Breast epithelium (tissue), 4 donors: ENCODE data around the gene MRPS27. TPM values are rescaled to one million over a fixed set of nuclear protein-coding genes. Genes with fewer than 3 reads are reported as not detected.

Experiments
- DNase-seq, 2 donors: peaks; one replicate each; pipeline ENCODE4 v3.0.0-alpha.2; 2019; ENCODE audit warnings: low spot score in 2 of 2
- H3K27ac ChIP-seq, 2 donors: fragments of 200-600 bp; sonication (generic) in 1 of 2; one replicate each; pipeline ENCODE4 v1.5.1; 2016 to 2019; ENCODE audit warnings: mild to moderate bottlenecking in 1 of 2
- H3K27me3 ChIP-seq, 2 donors: fragments of 200-600 bp; sonication (generic) in 1 of 2; one replicate each; pipeline versions ENCODE4 v1.5.1 to v1.6.0; 2017 to 2019; ENCODE audit warnings: control low read depth in 1 of 2, mild to moderate bottlenecking in 1 of 2
- H3K36me3 ChIP-seq: fragments of 200-600 bp; one replicate; pipeline ENCODE4 v1.5.1; 2019
- H3K4me1 ChIP-seq, 2 donors: fragments of 200-600 bp; sonication (generic); one replicate each; pipeline ENCODE4 v1.5.1; 2016 to 2019; ENCODE audit warnings: control low read depth in 1 of 2
- H3K4me3 ChIP-seq, 3 donors: fragments of 200-600 bp; sonication (generic); 1 replicate in 2 of 3; 2 replicates in 1 of 3; pipeline ENCODE4 v1.5.1; 2016 to 2019; ENCODE audit warnings: mild to moderate bottlenecking in 3 of 3, moderate library complexity in 2 of 3
- H3K9me3 ChIP-seq, 2 donors: fragments of 200-600 bp; sonication (generic) in 1 of 2; one replicate each; pipeline ENCODE4 v1.5.1; 2016 to 2019; ENCODE audit warnings: control low read depth in 1 of 2
- POLR2A ChIP-seq: fragments of 450-650 bp; IDR thresholded peaks from one replicate; pipeline ENCODE4 v1.6.1; 2016; ENCODE audit warnings: antibody characterized with exemption, mild to moderate bottlenecking, moderate library complexity
- POLR2AphosphoS5 ChIP-seq, 3 donors: sonication (generic); formaldehyde crosslinking; IDR thresholded peaks; one replicate each; pipeline ENCODE4 v1.6.1; 2017; ENCODE audit warnings: antibody characterized with exemption in 3 of 3
- intact Hi-C: fragments of 100-400 bp; cut with DNase I; formaldehyde crosslinking; loops from one replicate; pipeline ENCODE4 v1.15.1; 2023; ENCODE audit warnings: low total_unique reads
- total RNA-seq, 3 donors: library from RNA; depleted of rRNA; stranded (reverse); fragments of >200 nt; gene quantifications; one replicate each; pipeline ENCODE4 v1.1.0, GENCODE V29; 2016
- TF ChIP-seq, protein P1 (sequence below), 3 donors: fragments of 450-650 bp; IDR thresholded peaks; one replicate each; pipeline ENCODE4 v1.5.1; 2016 to 2017; ENCODE audit warnings: antibody characterized with exemption in 3 of 3, mild to moderate bottlenecking in 3 of 3, moderate library complexity in 3 of 3

MRPS27 gene
- total RNA-seq, 3 donors from 2014 or later: 47.8 to 71.3 (median 51.8) TPM

DNA sequence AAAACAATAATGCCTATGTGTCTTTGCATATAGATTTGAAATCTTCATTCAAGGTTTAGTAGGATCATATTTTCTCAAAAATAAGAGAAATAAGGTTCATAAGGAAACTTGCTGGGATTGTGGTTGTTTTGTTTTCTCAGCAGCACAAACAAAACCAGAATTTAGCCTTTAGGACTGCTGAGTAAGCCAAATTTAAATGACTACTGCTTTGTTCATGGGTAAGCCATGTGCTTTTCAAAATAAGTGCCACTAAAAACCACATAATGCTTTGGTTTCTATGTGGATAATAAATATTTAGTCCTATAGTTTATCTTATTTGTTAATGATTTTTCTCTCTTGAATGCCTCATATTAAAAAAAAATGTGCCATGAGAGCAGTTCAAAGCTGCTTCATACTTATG lies 38.9 kb upstream of the MRPS27 start:
- no peak overlapping the region for H3K27ac ChIP-seq
- H3K4me3 ChIP-seq: no peak overlapping the region
- H3K4me1 ChIP-seq: no peaks in the 10 kb centered on the region
- TF ChIP-seq, protein P1, sequence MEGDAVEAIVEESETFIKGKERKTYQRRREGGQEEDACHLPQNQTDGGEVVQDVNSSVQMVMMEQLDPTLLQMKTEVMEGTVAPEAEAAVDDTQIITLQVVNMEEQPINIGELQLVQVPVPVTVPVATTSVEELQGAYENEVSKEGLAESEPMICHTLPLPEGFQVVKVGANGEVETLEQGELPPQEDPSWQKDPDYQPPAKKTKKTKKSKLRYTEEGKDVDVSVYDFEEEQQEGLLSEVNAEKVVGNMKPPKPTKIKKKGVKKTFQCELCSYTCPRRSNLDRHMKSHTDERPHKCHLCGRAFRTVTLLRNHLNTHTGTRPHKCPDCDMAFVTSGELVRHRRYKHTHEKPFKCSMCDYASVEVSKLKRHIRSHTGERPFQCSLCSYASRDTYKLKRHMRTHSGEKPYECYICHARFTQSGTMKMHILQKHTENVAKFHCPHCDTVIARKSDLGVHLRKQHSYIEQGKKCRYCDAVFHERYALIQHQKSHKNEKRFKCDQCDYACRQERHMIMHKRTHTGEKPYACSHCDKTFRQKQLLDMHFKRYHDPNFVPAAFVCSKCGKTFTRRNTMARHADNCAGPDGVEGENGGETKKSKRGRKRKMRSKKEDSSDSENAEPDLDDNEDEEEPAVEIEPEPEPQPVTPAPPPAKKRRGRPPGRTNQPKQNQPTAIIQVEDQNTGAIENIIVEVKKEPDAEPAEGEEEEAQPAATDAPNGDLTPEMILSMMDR (IDR thresholded peaks at IDR 0.05): no peak
- TF ChIP-seq POLR2A (no peak), POLR2AphosphoS5 (IDR thresholded peaks at IDR 0.05) (no peak)
- H3K27me3 ChIP-seq: no peaks in the 10 kb centered on the region
- intact Hi-C loops: no loop called here
- no peaks in the 10 kb centered on the region for H3K36me3 ChIP-seq
- no peaks in the 10 kb centered on the region for H3K9me3 ChIP-seq
- DNase-seq: no peak

DNA sequence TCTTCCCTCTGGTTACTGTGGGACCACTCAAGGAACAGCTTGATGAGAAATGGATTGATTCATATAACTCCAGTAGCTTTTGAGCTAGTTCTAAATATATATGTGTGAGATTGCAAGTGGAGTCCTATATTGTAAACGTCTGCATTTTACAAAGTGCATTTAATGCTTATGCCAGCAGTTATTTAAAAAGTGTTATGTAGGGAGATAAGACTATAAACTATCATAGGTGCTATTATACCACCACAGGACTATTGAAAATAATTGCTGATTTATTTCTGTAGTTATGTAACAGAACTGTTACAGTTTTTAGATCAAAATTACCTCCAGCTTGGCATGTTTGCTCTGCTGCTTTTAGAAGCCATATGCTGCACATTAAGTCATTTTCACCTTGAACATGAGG lies 36.3 kb upstream of the MRPS27 start:
- no peaks in the 10 kb centered on the region for H3K27me3 ChIP-seq
- intact Hi-C loops: no loop called here
- no peak for DNase-seq
- H3K9me3 ChIP-seq: no peaks in the 10 kb centered on the region
- TF ChIP-seq POLR2A (no peak), POLR2AphosphoS5 (IDR thresholded peaks at IDR 0.05) (no peak)
- TF ChIP-seq, protein P1 (IDR thresholded peaks at IDR 0.05): no peak
- H3K36me3 ChIP-seq: no peaks in the 10 kb centered on the region
- H3K4me3 ChIP-seq: no peak overlapping the region
- H3K4me1 ChIP-seq: no peaks in the 10 kb centered on the region
- no peak overlapping the region for H3K27ac ChIP-seq

- DNase-seq: no peak
- H3K36me3 ChIP-seq: no peaks in the 10 kb centered on the region
- intact Hi-C loops: no loop called here
- TF ChIP-seq POLR2A: no peak
- TF ChIP-seq, protein P1 (IDR thresholded peaks at IDR 0.05): no peak
- TF ChIP-seq POLR2AphosphoS5 (IDR thresholded peaks at IDR 0.05): no peak
- H3K4me3 ChIP-seq: no peak overlapping the region
- no peaks in the 10 kb centered on the region for H3K9me3 ChIP-seq
- no peaks in the 10 kb centered on the region for H3K27me3 ChIP-seq
- H3K27ac ChIP-seq: no peak overlapping the region
- no peaks in the 10 kb centered on the region for H3K4me1 ChIP-seq
Measured at GRCh38 chr5:72355706-72356299, 35.8 kb upstream of the MRPS27 start.

GRCh38 chr5:72353046-72353445 lies 33.0 kb upstream of the MRPS27 start:
- no peak overlapping the region for H3K27ac ChIP-seq
- no peak overlapping the region for H3K4me3 ChIP-seq
- H3K27me3 ChIP-seq: no peaks in the 10 kb centered on the region
- TF ChIP-seq, protein P1 (IDR thresholded peaks at IDR 0.05): no peak
- no peaks in the 10 kb centered on the region for H3K9me3 ChIP-seq
- H3K4me1 ChIP-seq: no peaks in the 10 kb centered on the region
- DNase-seq: no peak
- intact Hi-C loops: no loop called here
- no peaks in the 10 kb centered on the region for H3K36me3 ChIP-seq

GRCh38 chr5:72352616-72353015 lies 32.6 kb upstream of the MRPS27 start:
- no peak for DNase-seq
- H3K4me3 ChIP-seq: no peak overlapping the region
- H3K36me3 ChIP-seq: no peaks in the 10 kb centered on the region
- intact Hi-C loops: no loop called here
- no peak overlapping the region for H3K27ac ChIP-seq
- H3K27me3 ChIP-seq: no peaks in the 10 kb centered on the region
- H3K9me3 ChIP-seq: no peaks in the 10 kb centered on the region
- no peak for TF ChIP-seq POLR2A
- no peak for TF ChIP-seq POLR2AphosphoS5 (IDR thresholded peaks at IDR 0.05)
- TF ChIP-seq, protein P1 (IDR thresholded peaks at IDR 0.05): no peak
- H3K4me1 ChIP-seq: no peaks in the 10 kb centered on the region
